Subcutaneous adipose tissue (tissue), 4 donors: ENCODE results near the gene GLT8D1. TPM values are rescaled to one million over a fixed set of nuclear protein-coding genes. Genes with fewer than 3 reads are reported as not detected.

Source experiments
- small RNA-seq: library from RNA; depleted of rRNA; stranded (forward); fragments of <200 nt; gene quantifications from one replicate; pipeline ENCODE3, GENCODE V24; 2016
- total RNA-seq, 4 donors: library from RNA; depleted of rRNA; stranded (reverse); fragments of >200 nt; gene quantifications; one replicate each; pipeline ENCODE4 v1.1.0, GENCODE V29; 2016
- TF ChIP-seq, protein P1 (sequence below): fragments of 450-650 bp; IDR thresholded peaks from one replicate; pipeline ENCODE4 v1.5.1; 2016; ENCODE audit warnings: low read depth, mild to moderate bottlenecking, control low read depth, antibody characterized with exemption, moderate library complexity

Gene GLT8D1
- total RNA-seq, 4 donors from 2014 or later = 35.2 to 53.9 (median 46.2) TPM

DNA sequence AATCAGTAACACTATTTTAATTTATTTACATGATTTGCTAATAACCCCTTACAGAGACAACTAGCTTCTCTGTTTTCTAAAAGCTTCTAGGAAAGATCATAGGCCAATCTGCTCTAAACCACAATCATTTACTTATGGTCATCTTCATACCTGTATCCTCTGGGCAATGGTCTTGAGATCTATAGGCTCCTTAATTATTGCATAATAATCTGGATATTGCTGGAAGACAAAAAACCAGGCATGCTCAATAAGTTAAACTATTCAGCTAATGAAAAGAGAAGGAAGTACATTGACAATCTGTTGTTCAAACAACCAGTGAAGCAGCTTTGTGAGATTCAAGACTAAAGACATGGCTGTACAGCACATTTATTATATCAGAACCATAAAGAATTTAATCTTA is 54.0 kb downstream of the GLT8D1 start:
- TF ChIP-seq, protein P1, sequence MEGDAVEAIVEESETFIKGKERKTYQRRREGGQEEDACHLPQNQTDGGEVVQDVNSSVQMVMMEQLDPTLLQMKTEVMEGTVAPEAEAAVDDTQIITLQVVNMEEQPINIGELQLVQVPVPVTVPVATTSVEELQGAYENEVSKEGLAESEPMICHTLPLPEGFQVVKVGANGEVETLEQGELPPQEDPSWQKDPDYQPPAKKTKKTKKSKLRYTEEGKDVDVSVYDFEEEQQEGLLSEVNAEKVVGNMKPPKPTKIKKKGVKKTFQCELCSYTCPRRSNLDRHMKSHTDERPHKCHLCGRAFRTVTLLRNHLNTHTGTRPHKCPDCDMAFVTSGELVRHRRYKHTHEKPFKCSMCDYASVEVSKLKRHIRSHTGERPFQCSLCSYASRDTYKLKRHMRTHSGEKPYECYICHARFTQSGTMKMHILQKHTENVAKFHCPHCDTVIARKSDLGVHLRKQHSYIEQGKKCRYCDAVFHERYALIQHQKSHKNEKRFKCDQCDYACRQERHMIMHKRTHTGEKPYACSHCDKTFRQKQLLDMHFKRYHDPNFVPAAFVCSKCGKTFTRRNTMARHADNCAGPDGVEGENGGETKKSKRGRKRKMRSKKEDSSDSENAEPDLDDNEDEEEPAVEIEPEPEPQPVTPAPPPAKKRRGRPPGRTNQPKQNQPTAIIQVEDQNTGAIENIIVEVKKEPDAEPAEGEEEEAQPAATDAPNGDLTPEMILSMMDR = no peak

DNA sequence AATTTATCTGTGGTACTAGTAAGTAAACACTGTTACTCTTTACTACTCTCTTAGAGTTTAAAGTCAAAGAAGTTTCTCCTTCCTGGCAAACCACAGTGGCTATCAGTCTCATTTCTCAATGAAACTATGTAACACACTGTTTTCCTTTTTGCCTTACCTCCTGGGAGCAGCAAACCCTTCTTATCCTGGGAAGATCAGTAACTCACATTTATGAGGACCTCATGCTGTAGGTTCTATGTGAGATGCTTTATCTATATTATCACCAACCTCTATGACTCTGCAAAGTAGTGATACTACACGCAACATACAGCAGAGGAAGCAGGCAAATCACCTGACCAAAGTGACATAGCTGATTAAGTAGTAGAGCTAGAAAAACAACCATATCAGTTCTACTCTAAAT is 55.2 kb downstream of the GLT8D1 start:
- TF ChIP-seq, protein P1 = no peak

DNA sequence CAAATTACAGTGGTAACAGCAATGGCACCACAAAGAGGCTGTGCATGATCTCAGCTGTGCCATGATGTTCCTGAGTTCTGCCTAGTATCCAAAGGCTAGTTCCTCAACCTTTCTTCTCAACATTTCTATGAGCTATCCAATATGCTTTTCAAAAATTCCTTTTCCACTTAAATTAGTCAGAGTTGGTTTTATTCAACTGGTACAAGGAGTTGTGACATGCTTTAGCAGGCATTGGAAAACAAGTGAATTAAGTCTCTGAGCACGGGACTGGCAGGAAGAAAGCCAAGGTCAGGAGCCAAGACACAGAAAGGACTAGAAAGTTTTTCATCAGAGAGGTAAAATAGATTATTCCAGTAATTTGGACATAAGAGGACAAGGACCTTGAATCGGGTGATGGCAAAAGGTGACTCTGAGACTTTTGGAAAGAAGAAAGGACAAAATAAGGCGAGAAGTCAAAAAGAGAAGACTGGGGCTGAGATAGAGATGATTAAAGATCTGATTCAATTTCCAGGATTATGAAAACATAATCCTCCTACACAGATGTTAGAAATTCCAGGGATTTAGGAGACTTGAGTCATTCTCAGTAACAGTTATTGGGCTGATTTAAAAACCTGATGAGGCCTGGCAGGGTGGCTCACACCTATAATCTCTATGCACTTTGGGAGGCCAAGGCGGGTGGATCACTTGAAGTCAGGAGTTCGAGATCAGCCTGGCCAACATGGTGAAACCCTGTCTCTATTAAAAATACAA is 56.0 kb downstream of the GLT8D1 start:
- TF ChIP-seq, protein P1 = no peak

DNA sequence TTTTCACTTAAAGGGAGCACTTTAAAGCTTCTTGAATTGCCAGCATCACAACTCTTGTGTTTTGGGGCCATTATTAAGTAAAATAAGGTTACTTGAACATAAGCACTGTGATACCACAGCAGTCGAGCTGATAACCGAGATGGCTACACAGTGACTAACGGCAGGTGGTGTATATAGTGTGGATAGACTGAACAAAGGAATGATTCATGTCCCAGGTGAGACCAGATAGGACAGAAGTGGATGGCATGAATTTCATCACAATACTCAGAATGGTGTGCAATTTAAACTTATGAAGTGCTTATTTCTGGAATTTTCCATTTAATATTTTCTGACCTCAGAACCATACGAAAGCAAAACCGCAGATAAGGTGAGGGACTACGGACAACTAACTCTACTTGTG is 60.0 kb downstream of the GLT8D1 start:
- TF ChIP-seq, protein P1 = no peak

Small RNA genes within 50 kb of the gene (small RNA-seq; reads per million reads assigned to genes)
- not detected for gene AC006254.2
- gene RF00569 = 5,773 reads per million, percentile 100 among the genes with 10 or more reads in this experiment
- not detected for gene RF01183
- not detected for gene SNORD19
- not detected for gene SNORD19B
- gene SNORD69 = 7,875 reads per million, percentile 100 among the genes with 10 or more reads in this experiment

Other genes with a start within 250 kb of the GLT8D1 start
- 100 to 1,000 TPM; 147 to 268 (median 218) TPM for gene STAB1, start 210.5 kb downstream of the GLT8D1 start, total RNA-seq
- gene NT5DC2, start 171.9 kb downstream of the GLT8D1 start, total RNA-seq = 10 to 100 TPM; 11.6 to 29.8 (median 20.7) TPM
- gene UQCC5, start 169.2 kb downstream of the GLT8D1 start, total RNA-seq = 1 to 10 TPM; 1.5 to 4.9 (median 2.3) TPM
- gene PBRM1, start 19.9 kb downstream of the GLT8D1 start, total RNA-seq = 100 to 1,000 TPM in 2 of 4 donors, 10 to 100 TPM in 2; 92.7 to 125 (median 104) TPM
- 10 to 100 TPM; 37.3 to 90.5 (median 59.5) TPM for gene GNL3, start 19.8 kb downstream of the GLT8D1 start, total RNA-seq
- 100 to 1,000 TPM in 1 of 4 donors, 10 to 100 TPM in 3; 44.3 to 108 (median 80.8) TPM for gene SPCS1, start 315 bp upstream of the GLT8D1 start, total RNA-seq
- 10 to 100 TPM in 3 of 4 donors, 1 to 10 TPM in 1; 9.0 to 18.4 (median 13.7) TPM for gene NEK4, start 65.1 kb upstream of the GLT8D1 start, total RNA-seq
- 1 to 10 TPM in 1 of 4 donors, under 1 TPM in 1, not detected in 2; 0.34 to 1.5 TPM for gene ITIH1, start 71.8 kb upstream of the GLT8D1 start, total RNA-seq
- 1 to 10 TPM in 2 of 4 donors, under 1 TPM in 1, not detected in 1; 0.44 to 4.6 (median 2.1) TPM for gene ITIH3, start 89.0 kb upstream of the GLT8D1 start, total RNA-seq
- gene ITIH4, start 124.9 kb upstream of the GLT8D1 start, total RNA-seq = 1 to 10 TPM in 3 of 4 donors, under 1 TPM in 1; 0.33 to 5.8 (median 3.4) TPM
- 10 to 100 TPM in 1 of 4 donors, 1 to 10 TPM in 3; 1.3 to 13.0 (median 6.8) TPM for gene MUSTN1, start 129.2 kb upstream of the GLT8D1 start, total RNA-seq
- 10 to 100 TPM; 21.4 to 32.0 (median 23.3) TPM for gene STIMATE, start 191.8 kb upstream of the GLT8D1 start, total RNA-seq